Liver (tissue), 3 donors: ENCODE data around the gene FAT1.

Experiments used
- EGR1 ChIP-seq, 2 donors: IDR thresholded peaks; 2 replicates each; pipeline ENCODE4 v1.6.1; 2016 to 2018; ENCODE audit warnings: antibody characterized with exemption in 2 of 2, low read depth in 2 of 2
- RAD21 ChIP-seq, 2 donors: IDR thresholded peaks; 2 replicates each; pipeline ENCODE4 v1.6.1; 2016; ENCODE audit warnings: antibody characterized with exemption in 2 of 2, mild to moderate bottlenecking in 2 of 2
- YY1 ChIP-seq: IDR thresholded peaks from 2 replicates; pipeline ENCODE4 v1.6.1; 2016; ENCODE audit warnings: antibody characterized with exemption, mild to moderate bottlenecking
- TF ChIP-seq, protein P1 (sequence below): fragments of 150-350 bp; IDR thresholded peaks from 2 replicates; pipeline ENCODE4 v1.5.1; 2017; ENCODE audit warnings: improper control_type of control experiment, low read depth, low read length; ENCODE audit not compliant: missing input control
- donor health status: healthy.
- donor health status: healthy.

DNA sequence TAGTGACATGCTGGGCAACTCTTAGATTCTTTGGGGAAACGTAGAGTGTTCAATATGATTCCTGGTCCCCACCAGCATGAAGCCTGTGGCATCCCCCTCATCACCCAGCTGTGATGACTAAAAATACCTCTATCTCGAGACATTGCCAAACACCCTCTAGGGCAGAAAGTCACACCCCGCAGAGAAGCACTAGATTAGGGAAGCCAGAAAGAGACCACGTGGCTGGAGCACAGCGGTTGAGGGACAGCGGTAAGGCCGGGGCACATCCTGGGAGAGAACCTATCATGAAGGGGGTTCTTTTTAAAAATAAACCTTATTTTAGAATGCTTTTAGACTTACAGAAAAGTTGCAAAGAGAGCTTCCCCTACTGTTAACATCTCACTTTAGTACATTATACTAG lies 11.0 kb downstream of the FAT1 start:
- TF ChIP-seq, protein P1, sequence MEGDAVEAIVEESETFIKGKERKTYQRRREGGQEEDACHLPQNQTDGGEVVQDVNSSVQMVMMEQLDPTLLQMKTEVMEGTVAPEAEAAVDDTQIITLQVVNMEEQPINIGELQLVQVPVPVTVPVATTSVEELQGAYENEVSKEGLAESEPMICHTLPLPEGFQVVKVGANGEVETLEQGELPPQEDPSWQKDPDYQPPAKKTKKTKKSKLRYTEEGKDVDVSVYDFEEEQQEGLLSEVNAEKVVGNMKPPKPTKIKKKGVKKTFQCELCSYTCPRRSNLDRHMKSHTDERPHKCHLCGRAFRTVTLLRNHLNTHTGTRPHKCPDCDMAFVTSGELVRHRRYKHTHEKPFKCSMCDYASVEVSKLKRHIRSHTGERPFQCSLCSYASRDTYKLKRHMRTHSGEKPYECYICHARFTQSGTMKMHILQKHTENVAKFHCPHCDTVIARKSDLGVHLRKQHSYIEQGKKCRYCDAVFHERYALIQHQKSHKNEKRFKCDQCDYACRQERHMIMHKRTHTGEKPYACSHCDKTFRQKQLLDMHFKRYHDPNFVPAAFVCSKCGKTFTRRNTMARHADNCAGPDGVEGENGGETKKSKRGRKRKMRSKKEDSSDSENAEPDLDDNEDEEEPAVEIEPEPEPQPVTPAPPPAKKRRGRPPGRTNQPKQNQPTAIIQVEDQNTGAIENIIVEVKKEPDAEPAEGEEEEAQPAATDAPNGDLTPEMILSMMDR: no peak
- TF ChIP-seq RAD21 (IDR thresholded peaks at IDR 0.05) (no peak), YY1 (no peak), EGR1 (IDR thresholded peaks at IDR 0.05; ENCODE audit: low read depth in 2 of 2) (no peak)
